Loucy (cell line): Measurements from ENCODE around the gene RARRES1.

Experiments
- H2AFZ ChIP-seq: fragments of 200-600 bp; sonication (generic); 2 replicates; pipeline ENCODE4 v1.6.0; 2016; ENCODE audit warnings: antibody characterized with exemption, mild to moderate bottlenecking, low read length, moderate library complexity
- H3F3A ChIP-seq: fragments of 200-600 bp; 2 replicates; pipeline ENCODE4 v1.6.0; 2016; ENCODE audit warnings: antibody characterized with exemption, low read depth, mild to moderate bottlenecking
- H3K27me3 ChIP-seq: fragments of 200-600 bp; sonication (generic); 2 replicates; pipeline ENCODE4 v1.6.1; 2014; ENCODE audit warnings: low read length, mild to moderate bottlenecking; ENCODE audit not compliant: insufficient read depth, poor library complexity, severe bottlenecking
- H3K36me3 ChIP-seq: fragments of 200-600 bp; sonication (generic); 2 replicates; pipeline ENCODE4 v1.6.1; 2016; ENCODE audit warnings: low read length; ENCODE audit not compliant: insufficient read depth
- H3K4me1 ChIP-seq: fragments of 200-600 bp; sonication (generic); 2 replicates; pipeline ENCODE4 v1.5.1; 2014; ENCODE audit warnings: low read length, mild to moderate bottlenecking; ENCODE audit not compliant: insufficient read depth, poor library complexity, severe bottlenecking
- H3K4me2 ChIP-seq: fragments of 200-600 bp; sonication (generic); 2 replicates; pipeline ENCODE4 v1.6.0; 2014; ENCODE audit warnings: antibody characterized with exemption, low read length, low read depth, mild to moderate bottlenecking; ENCODE audit not compliant: poor library complexity, severe bottlenecking
- H3K4me3 ChIP-seq: fragments of 200-600 bp; sonication (generic); 2 replicates; pipeline ENCODE4 v1.5.1; 2014; ENCODE audit warnings: low read length, mild to moderate bottlenecking, mixed read lengths; ENCODE audit not compliant: poor library complexity, severe bottlenecking
- H3K79me2 ChIP-seq: fragments of 200-600 bp; sonication (generic); 2 replicates; pipeline ENCODE4 v1.6.1; 2014; ENCODE audit warnings: low read length; ENCODE audit not compliant: insufficient read depth
- H3K9ac ChIP-seq: fragments of 200-600 bp; sonication (generic); 2 replicates; pipeline ENCODE4 v1.6.0; 2014; ENCODE audit warnings: mild to moderate bottlenecking, low read depth, low read length, moderate library complexity; ENCODE audit not compliant: poor library complexity, severe bottlenecking
- H3K9me2 ChIP-seq: fragments of 200-600 bp; sonication (generic); replicated peaks from 2 replicates; pipeline ENCODE4 v1.6.1; 2016; ENCODE audit warnings: low read depth, low read length, mixed read lengths
- H3K9me3 ChIP-seq: fragments of 200-600 bp; sonication (generic); 2 replicates; pipeline ENCODE4 v1.6.1; 2014; ENCODE audit warnings: mild to moderate bottlenecking, antibody characterized with exemption, low read length, low read depth; ENCODE audit not compliant: insufficient read depth
- H4K20me1 ChIP-seq: fragments of 200-600 bp; sonication (generic); 2 replicates; pipeline ENCODE4 v1.6.0; 2014; ENCODE audit warnings: antibody characterized with exemption, low read length, mild to moderate bottlenecking; ENCODE audit not compliant: insufficient read depth, poor library complexity, severe bottlenecking
- CTCF ChIP-seq: fragments of 200-600 bp; sonication (generic); conservative IDR thresholded peaks from 2 replicates; pipeline ENCODE4 v1.5.1; 2014; ENCODE audit warnings: mild to moderate bottlenecking, antibody characterized with exemption, low read length
- EZH2phosphoT487 ChIP-seq: fragments of 200-600 bp; IDR thresholded peaks from 2 replicates; pipeline ENCODE4 v1.6.1; 2018; ENCODE audit warnings: antibody characterized with exemption, mild to moderate bottlenecking, moderate library complexity, borderline replicate concordance

The RARRES1 gene

GRCh38 chr3:158683230-158683962, 48.9 kb downstream of the RARRES1 start:
- H3K9ac ChIP-seq, result no peak overlapping the region

GRCh38 chr3:158680861-158681260, 51.4 kb downstream of the RARRES1 start:
- TF ChIP-seq EZH2phosphoT487, result no peak
- TF ChIP-seq CTCF, result no peak
- no peak overlapping the region for H2AFZ ChIP-seq
- H3K79me2 ChIP-seq, result no peaks in the 10 kb centered on the region
- no peaks in the 10 kb centered on the region; the same call in 1 of the 2 replicates for H3F3A ChIP-seq
- H3K27me3 ChIP-seq, result no peaks in the 10 kb centered on the region
- H4K20me1 ChIP-seq, result no peaks in the 10 kb centered on the region
- no peak overlapping the region for H3K4me3 ChIP-seq
- H3K9me2 ChIP-seq, result no peaks in the 10 kb centered on the region
- no peak overlapping the region for H3K4me2 ChIP-seq
- H3K9me3 ChIP-seq, result no peaks in the 10 kb centered on the region
- H3K36me3 ChIP-seq, result peaks cover 14% of the 10 kb centered on the region; the same call in 1 of the 2 replicates
- no peaks in the 10 kb centered on the region for H3K4me1 ChIP-seq
- H3K9ac ChIP-seq, result no peak overlapping the region

More at GRCh38 chr3:158683230-158683962, 48.9 kb downstream of the RARRES1 start:
- no peaks in the 10 kb centered on the region for H3K27me3 ChIP-seq
- peaks cover 15% of the 10 kb centered on the region; the same call in 1 of the 2 replicates for H3K36me3 ChIP-seq
- H3K4me1 ChIP-seq, result no peaks in the 10 kb centered on the region
- H3F3A ChIP-seq, result no peaks in the 10 kb centered on the region; the same call in 1 of the 2 replicates
- H3K4me2 ChIP-seq, result no peak overlapping the region
- H3K4me3 ChIP-seq, result no peak overlapping the region
- H2AFZ ChIP-seq, result no peak overlapping the region
- H3K79me2 ChIP-seq, result no peaks in the 10 kb centered on the region
- H3K9me3 ChIP-seq, result no peaks in the 10 kb centered on the region
- TF ChIP-seq CTCF, result no peak
- no peaks in the 10 kb centered on the region for H3K9me2 ChIP-seq
- no peaks in the 10 kb centered on the region for H4K20me1 ChIP-seq

GRCh38 chr3:158679547-158680000, 52.7 kb downstream of the RARRES1 start:
- Histone ChIP-seq H3K36me3 (peaks cover 7% of the 10 kb centered on the region; the same call in 1 of the 2 replicates), H3K79me2 (no peaks in the 10 kb centered on the region), H3K4me1 (no peaks in the 10 kb centered on the region)

More at GRCh38 chr3:158679547-158680000, 52.7 kb downstream of the RARRES1 start:
- no peak overlapping the region for H2AFZ ChIP-seq
- no peaks in the 10 kb centered on the region; the same call in 1 of the 2 replicates for H3F3A ChIP-seq
- TF ChIP-seq EZH2phosphoT487 (no peak), CTCF (no peak)
- H3K27me3 ChIP-seq, result no peaks in the 10 kb centered on the region
- H3K9ac ChIP-seq, result no peak overlapping the region
- no peak overlapping the region for H3K4me2 ChIP-seq
- no peak overlapping the region for H3K4me3 ChIP-seq
- H4K20me1 ChIP-seq, result no peaks in the 10 kb centered on the region
- H3K9me3 ChIP-seq, result no peaks in the 10 kb centered on the region
- no peaks in the 10 kb centered on the region for H3K9me2 ChIP-seq
